ENCODE measurements around the gene MRPL4.

DNA sequence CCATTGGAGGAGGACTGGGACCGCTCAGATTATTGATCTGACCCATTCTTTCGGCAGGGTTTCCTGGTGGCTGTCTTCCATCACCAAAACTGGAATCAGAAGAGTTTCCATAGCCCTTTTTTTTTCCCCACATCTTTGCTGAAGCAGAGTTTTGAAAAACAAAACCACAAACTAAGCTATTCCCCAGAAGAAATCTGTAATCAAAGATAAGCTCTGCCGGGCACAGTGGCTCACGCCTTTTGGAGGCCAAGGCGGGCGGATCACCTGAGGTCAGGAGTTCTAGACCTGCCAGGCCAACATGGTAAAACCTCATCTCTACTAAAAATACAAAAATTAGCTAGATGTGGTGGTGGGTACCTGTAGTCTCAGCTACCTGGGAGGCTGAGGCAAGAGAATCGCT is 14.7 kb downstream of the MRPL4 start:
- no peak for TF ChIP-seq POLR2A (IDR thresholded peaks at IDR 0.05)
- TF ChIP-seq, protein P1, sequence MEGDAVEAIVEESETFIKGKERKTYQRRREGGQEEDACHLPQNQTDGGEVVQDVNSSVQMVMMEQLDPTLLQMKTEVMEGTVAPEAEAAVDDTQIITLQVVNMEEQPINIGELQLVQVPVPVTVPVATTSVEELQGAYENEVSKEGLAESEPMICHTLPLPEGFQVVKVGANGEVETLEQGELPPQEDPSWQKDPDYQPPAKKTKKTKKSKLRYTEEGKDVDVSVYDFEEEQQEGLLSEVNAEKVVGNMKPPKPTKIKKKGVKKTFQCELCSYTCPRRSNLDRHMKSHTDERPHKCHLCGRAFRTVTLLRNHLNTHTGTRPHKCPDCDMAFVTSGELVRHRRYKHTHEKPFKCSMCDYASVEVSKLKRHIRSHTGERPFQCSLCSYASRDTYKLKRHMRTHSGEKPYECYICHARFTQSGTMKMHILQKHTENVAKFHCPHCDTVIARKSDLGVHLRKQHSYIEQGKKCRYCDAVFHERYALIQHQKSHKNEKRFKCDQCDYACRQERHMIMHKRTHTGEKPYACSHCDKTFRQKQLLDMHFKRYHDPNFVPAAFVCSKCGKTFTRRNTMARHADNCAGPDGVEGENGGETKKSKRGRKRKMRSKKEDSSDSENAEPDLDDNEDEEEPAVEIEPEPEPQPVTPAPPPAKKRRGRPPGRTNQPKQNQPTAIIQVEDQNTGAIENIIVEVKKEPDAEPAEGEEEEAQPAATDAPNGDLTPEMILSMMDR (IDR thresholded peaks at IDR 0.05) = no peak
